Kidney (tissue), 14 donors: ENCODE results near the gene CAMK1G. TPM values are rescaled to one million over a fixed set of nuclear protein-coding genes. Genes with fewer than 3 reads are reported as not detected.

ENCODE experiments used
- DNase-seq, 5 donors: peaks; one replicate each; pipeline ENCODE4 v3.0.0-alpha.2; 2013 to 2020
- FAIRE-seq: peaks from 2 replicates; lab custom pipeline; 2012; peaks lifted over from hg19 to GRCh38; lab: Jason Lieb, UNC
- H3K27ac ChIP-seq, 2 donors: one replicate each; pipeline ENCODE4 v1.7.0; 2013; ENCODE audit warnings: low read depth in 2 of 2, low read length in 2 of 2, inconsistent platforms in 1 of 2
- H3K27me3 ChIP-seq: one replicate; pipeline ENCODE4 v1.7.1; 2013; ENCODE audit warnings: low read length, inconsistent platforms; ENCODE audit not compliant: control insufficient read depth, insufficient read depth
- H3K36me3 ChIP-seq, 3 donors: one replicate each; pipeline versions ENCODE4 v1.7.0 to v1.7.1; 2013; ENCODE audit warnings: low read length in 3 of 3, control low read depth in 1 of 3, inconsistent platforms in 1 of 3; ENCODE audit not compliant: insufficient read depth in 3 of 3, control insufficient read depth in 2 of 3
- H3K4me1 ChIP-seq, 3 donors: one replicate each; pipeline versions ENCODE4 v1.7.0 to v1.7.1; 2013; ENCODE audit warnings: low read length in 3 of 3, inconsistent platforms in 1 of 3, low read depth in 1 of 3; ENCODE audit not compliant: control insufficient read depth in 2 of 3, insufficient read depth in 2 of 3
- H3K4me3 ChIP-seq, 3 donors: one replicate each; pipeline versions ENCODE4 v1.7.0 to v1.8.1; 2013; ENCODE audit warnings: low read length in 3 of 3, control low read depth in 1 of 3, inconsistent platforms in 1 of 3
- H3K9ac ChIP-seq, 3 donors: one replicate each; pipeline versions ENCODE4 v1.7.0 to v1.7.1; 2013; ENCODE audit warnings: low read length in 3 of 3, control low read depth in 1 of 3, inconsistent platforms in 1 of 3
- H3K9me3 ChIP-seq, 3 donors: one replicate each; pipeline versions ENCODE4 v1.7.0 to v1.7.1; 2013; ENCODE audit warnings: low read length in 3 of 3, control low read depth in 1 of 3, inconsistent platforms in 1 of 3; ENCODE audit not compliant: control insufficient read depth in 2 of 3, insufficient read depth in 1 of 3
- CTCF ChIP-seq: IDR thresholded peaks from 3 replicates; pipeline ENCODE4 v1.5.1; 2012; ENCODE audit warnings: mild to moderate bottlenecking, moderate library complexity, borderline replicate concordance; ENCODE audit not compliant: insufficient read depth; ENCODE audit errors: extremely low read depth
- intact Hi-C: fragments of 100-400 bp; cut with DNase I; formaldehyde crosslinking; loops from one replicate; pipeline ENCODE4 v1.11.1; 2022
- polyA plus RNA-seq: library from polyadenylated mRNA; stranded (reverse); fragments of 350-450 nt; fragmentation: Illumina TruSeq; extraction: RNeasy Lipid Tissue Mini Kit (QIAGEN cat#74804); gene quantifications from one replicate; pipeline ENCODE4 v1.2.3, GENCODE V29; 2014; ENCODE audit warnings: low read depth, low replicate concordance; ENCODE audit not compliant: insufficient read depth
- total RNA-seq: library from RNA; stranded (reverse); fragmentation: NEBNext Ultra II Directional; extraction: Animal tissue kit (Norgen Biotek cat#: 25700); gene quantifications from one replicate; pipeline ENCODE4 v1.2.1, GENCODE V29; 2021
- donor health status: control.
- donor health status: control.
- donor health status: control.
- donor health status: control.
- donor health status: control.
- donor health status: DM: yes; HTN: yes; CAD: no.
- donor health status: Normal renal cell carcinoma (clear cell type).

The CAMK1G gene
- total and polyA plus RNA-seq, 2 donors from 2014 or later: 1.4 to 5.5 TPM

GRCh38 chr1:209614151-209614420 lies 30.6 kb downstream of the CAMK1G start:
- DNase-seq (no peak), FAIRE-seq (no peak)
- no peaks in the 10 kb centered on the region for H3K9me3 ChIP-seq
- no peaks in the 10 kb centered on the region for H3K27me3 ChIP-seq
- H3K4me3 ChIP-seq: no peak overlapping the region
- no peak overlapping the region for H3K27ac ChIP-seq
- intact Hi-C loops: no loop called here
- no peak for TF ChIP-seq CTCF
- no peaks in the 10 kb centered on the region for H3K4me1 ChIP-seq
- no peak overlapping the region for H3K9ac ChIP-seq
- no peaks in the 10 kb centered on the region for H3K36me3 ChIP-seq

DNA sequence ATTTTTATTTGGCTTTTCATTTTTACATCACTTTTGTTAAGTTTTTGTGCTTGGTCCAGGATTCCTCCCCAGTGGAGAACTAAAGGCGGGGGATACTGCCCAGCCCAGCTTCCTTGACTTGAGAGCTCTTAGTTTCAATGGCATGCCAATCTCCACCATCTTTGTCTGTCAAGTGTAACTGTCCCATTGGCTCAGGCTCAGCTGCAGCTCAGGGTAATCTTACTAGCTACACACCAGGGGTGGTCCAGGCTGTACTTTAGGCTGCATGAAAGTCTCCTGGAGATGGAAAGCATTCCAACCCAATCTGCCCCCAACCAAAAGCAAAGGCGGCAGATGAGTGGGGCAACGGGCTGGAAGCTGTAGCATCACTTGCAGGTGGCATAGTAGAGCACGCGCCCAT lies 31.4 kb downstream of the CAMK1G start:
- FAIRE-seq: no peak

GRCh38 chr1:209616366-209617046 lies 33.0 kb downstream of the CAMK1G start:
- H3K27me3 ChIP-seq: no peaks in the 10 kb centered on the region
- DNase-seq: no peak

More for the DNA sequence above, 31.4 kb downstream of the CAMK1G start:
- intact Hi-C loops: no loop called here
- no peak overlapping the region for H3K27ac ChIP-seq
- DNase-seq: no peak
- no peak for TF ChIP-seq CTCF
- H3K4me3 ChIP-seq: no peak overlapping the region
- no peaks in the 10 kb centered on the region for H3K36me3 ChIP-seq
- H3K4me1 ChIP-seq: no peaks in the 10 kb centered on the region
- H3K9ac ChIP-seq: no peak overlapping the region
- no peaks in the 10 kb centered on the region for H3K9me3 ChIP-seq
- H3K27me3 ChIP-seq: no peaks in the 10 kb centered on the region

More at GRCh38 chr1:209616366-209617046, 33.0 kb downstream of the CAMK1G start:
- no peak for FAIRE-seq
- no peak overlapping the region for H3K27ac ChIP-seq
- peaks cover 0 to 12% (median 0%) of the 10 kb centered on the region in 3 donors for H3K4me1 ChIP-seq
- no peaks in the 10 kb centered on the region for H3K9me3 ChIP-seq
- intact Hi-C loops: no loop called here
- H3K4me3 ChIP-seq: no peak overlapping the region
- no peaks in the 10 kb centered on the region for H3K36me3 ChIP-seq
- H3K9ac ChIP-seq: no peak overlapping the region
- TF ChIP-seq CTCF: no peak
